GM21360 (cell line): ENCODE results near the gene CD68.
A peak's percentile ranks its signal among the peaks of the same experiment; 100 is the strongest.
"Not testable (repeated sequence)": the region's sequence is repeated elsewhere in the genome, so short reads cannot be mapped to it uniquely, and the experiment has no call there.

Experiments
- ATAC-seq: cut with Tn5 transposase; IDR thresholded peaks from one replicate; pipeline ENCODE4 v1.9.1; 2021; ENCODE audit warnings: mild to moderate bottlenecking, moderate library complexity; ENCODE audit not compliant: unreplicated experiment

The CD68 gene

DNA sequence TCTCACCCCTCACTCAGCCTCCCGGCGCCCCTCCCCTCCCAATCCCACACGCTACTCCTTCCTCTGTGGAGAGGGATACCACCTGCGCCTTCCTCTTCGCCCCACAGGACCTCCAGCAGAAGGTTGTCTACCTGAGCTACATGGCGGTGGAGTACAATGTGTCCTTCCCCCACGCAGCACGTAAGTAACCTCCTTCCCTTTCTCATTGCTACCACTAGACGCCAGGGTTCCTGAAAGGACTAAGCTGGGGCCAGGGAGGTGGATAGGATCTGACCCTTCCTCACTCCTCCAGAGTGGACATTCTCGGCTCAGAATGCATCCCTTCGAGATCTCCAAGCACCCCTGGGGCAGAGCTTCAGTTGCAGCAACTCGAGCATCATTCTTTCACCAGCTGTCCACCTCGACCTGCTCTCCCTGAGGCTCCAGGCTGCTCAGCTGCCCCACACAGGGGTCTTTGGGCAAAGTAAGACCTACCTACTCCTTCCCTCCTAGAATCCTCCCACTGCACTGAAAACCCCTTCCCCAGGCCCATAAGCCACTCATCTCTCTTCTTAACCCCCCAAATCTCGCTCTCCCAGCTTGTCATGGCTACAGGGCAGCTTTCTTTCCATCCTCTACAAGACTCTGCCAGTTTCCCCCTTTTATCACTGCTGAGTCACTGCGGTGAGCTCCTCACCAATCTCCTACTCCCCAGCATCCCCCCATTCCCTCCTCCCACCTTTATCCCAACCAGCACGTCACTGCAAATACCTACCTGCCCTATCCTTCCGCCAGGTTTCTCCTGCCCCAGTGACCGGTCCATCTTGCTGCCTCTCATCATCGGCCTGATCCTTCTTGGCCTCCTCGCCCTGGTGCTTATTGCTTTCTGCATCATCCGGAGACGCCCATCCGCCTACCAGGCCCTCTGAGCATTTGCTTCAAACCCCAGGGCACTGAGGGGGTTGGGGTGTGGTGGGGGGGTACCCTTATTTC, 1.5 kb downstream of the CD68 start:
- ATAC-seq, result no peak

DNA sequence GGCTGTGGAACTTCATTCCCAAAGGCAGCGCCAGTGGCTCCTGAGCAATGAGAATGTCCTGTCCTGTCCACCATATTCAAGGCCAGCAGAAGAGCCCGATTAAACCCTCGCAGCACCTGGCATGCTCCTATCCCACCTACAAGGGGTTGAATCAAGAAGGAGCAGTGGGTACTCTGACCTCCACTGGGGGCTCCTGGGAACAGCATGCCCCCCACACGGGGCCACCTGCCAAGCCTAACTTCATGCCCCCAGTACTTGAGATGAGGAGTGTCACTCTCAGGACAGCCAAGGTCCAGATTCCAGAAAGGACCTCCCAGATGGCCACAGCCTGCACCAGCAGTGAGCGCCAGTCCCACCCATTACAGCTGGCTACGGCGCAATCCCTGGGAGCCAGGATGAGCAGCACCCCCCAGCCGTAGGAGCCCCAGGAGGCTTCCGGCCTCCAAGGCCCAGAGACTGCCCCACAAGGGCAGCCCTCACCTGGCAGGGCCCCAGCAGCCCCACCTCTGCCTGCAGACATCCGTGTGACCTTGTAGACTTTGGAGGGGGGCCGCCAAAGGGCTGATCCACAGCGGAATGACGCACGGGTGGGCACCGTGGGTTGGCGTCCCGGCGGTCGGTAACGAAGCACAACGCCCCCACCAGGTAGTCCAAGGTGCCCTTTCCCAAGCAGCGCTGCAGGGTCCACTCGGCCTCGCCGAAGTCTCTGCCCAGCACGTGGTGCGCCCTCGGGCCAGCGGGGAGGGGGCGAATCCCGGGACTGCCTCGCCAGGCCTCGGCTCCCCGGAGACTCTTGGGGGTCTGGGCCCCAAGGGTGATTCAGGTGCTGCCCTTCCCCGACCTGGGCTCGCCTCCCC, 3.2 kb downstream of the CD68 start:
- ATAC-seq, result no peak

DNA sequence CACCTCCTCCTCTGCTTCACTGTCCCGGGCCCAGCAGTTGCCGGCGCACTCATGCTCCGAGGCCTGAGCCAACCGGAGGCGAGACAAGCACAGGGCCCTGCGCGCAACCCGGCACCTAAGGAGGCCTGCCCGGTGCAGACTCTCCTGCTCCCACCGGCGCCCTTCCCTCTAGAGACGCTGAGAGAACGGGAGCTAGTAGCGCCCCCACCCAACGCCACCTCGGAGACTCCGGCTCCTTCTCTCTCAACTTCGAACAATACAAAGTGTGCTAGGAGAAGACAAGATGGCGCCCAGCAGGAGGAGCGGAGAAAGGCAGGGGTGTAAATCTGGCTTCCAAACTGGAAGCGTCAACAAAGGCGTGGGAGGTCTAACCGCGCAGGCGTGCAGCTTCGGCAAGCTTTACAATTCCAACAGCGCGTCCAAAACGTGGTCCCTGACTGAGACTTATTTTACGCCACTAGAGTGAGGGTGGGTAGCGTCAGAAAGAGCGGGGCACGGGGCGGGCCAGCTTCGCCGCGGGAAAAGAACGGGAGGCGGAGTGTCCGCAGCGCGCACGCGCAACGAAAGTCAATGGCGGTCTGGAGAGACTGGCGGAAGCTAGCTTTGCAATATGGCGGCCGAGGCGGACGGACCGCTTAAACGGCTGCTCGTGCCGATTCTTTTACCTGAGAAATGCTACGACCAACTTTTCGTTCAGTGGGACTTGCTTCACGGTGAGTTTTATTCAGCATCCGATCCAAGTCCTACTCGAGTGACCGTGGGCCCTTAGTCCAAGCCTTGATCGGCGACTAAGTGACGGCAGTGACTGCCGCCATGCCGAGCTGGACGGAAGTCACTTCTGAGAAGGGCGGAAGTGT, 4.0 kb downstream of the CD68 start, which contains the start of gene MPDU1:
Gene MPDU1, plus strand, starts transcription at position 600 of the 857 bp plus-strand sequence. Its CDS starts 11 bp downstream, at position 611.
- peak; percentile 56 for ATAC-seq

DNA sequence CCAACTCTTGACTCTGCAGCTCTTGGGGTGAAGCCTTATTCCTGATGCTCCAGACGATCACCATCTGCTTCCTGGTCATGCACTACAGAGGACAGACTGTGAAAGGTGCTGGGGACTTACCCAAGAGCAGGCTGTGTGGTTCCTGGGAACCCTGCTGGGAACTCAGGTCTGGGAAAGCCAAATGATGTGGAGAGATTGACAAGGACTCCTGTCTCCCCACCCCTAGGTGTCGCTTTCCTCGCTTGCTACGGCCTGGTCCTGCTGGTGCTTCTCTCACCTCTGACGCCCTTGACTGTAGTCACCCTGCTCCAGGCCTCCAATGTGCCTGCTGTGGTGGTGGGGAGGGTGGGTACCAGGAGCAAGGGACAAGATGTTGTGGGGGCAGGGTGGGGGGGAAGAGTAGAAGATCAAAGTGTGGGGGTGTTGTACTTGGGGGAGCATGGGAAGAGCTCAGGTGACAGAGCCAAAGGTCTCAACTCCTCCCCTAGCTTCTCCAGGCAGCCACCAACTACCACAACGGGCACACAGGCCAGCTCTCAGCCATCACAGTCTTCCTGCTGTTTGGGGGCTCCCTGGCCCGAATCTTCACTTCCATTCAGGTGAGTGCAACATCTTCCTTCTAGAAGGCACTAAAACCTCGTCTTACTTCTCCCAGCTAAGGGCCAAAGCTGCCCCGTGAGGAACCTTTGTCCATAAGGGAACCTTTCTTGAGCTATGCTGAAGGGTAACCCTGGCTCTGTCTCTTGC, 7.4 kb downstream of the CD68 start:
- no peak for ATAC-seq

DNA sequence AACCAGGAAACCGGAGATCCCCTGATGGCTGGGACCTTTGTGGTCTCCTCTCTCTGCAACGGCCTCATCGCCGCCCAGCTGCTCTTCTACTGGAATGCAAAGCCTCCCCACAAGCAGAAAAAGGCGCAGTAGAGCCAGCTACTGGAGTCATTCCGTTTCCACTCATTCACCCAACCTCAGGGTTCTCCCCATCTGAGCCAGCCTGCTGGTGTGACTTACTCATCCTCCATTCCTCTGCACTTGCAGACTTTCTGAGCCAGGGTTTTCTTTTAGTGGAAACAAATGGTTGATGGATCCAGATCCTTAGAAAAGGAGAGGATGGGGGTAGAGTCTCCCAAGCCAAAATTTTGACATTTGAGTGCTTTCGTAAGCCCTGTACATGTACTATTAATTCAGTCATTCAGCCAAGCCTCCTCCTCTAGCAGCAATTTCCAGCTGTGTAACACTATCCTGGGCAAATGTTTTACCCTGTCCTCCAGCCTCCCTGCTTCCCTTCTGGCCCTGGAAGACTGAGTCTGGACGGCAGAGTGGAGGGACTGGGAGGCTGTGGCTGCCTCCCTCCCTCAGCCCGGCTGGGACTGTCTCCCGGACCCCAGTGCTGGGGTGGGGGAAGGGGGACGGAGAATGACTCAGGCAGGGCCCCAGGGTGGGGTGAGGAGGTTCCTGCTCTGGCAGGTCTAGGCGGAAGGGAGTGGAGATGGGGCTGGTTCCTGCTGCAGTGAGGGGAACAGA, 8.1 kb downstream of the CD68 start:
- ATAC-seq, result no peak

DNA sequence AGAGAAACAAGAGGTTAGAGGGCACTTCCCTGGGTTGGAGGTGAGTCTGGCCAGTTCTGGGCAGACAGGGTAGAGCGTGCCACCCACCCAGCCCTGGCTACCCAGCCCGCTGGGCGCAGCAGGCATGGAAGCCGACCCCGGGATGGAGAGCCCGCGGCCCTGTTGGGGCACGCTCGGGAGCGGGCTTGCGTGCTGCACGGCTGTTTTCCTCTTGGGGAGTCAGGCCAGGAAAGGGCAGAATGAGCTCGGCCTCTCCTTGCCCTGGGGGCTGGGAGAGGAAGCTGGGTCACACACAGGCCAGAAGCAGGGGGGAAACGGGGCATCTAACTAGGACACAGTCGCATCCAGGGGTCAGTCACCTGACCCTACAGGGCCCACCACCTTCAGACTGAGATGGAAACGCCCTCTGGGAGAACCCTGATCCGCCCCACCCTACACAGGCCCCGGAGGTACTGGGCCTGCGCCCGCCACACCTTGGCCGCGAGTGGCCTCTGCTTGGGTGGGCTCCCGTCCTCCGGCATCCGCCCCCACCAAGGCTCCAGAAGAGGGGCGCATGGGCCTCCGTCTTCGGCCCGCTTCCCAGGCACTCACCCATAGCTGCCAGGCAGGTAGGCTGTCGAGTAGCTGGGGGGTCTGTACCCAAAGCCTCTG, 9.2 kb downstream of the CD68 start:
- no peak for ATAC-seq

DNA sequence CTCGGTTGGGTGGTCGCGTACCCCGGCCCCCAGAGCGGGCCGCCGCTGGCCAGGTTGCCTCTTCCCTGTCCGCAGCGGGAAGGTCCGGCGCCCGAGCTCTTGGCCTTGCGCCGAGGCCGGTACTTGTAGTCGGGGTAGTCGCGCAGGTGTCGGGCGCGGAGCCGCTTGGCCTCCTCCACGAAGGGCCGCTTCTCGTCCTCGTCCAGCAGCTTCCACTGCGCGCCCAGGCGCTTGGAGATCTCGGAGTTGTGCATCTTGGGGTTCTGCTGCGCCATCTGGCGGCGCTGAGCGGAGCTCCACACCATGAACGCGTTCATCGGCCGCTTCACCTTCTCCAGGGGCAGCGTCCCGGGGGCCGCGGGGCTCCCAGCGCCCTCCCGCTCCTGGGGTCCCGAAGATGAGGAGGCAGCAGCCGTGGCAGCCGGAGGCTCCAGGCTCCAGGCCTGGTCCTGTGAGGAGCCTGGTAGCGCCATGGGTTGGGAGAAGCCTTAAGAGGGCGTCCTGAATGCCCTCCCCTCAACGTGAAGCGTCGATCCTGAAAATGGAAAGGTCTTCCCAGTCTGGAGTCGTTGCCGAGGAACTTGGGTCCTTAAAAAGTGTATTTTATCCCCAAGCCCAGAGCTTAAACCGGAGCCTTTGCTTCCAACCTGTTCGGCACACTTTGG, 9.9 kb downstream of the CD68 start:
- no peak for ATAC-seq

DNA sequence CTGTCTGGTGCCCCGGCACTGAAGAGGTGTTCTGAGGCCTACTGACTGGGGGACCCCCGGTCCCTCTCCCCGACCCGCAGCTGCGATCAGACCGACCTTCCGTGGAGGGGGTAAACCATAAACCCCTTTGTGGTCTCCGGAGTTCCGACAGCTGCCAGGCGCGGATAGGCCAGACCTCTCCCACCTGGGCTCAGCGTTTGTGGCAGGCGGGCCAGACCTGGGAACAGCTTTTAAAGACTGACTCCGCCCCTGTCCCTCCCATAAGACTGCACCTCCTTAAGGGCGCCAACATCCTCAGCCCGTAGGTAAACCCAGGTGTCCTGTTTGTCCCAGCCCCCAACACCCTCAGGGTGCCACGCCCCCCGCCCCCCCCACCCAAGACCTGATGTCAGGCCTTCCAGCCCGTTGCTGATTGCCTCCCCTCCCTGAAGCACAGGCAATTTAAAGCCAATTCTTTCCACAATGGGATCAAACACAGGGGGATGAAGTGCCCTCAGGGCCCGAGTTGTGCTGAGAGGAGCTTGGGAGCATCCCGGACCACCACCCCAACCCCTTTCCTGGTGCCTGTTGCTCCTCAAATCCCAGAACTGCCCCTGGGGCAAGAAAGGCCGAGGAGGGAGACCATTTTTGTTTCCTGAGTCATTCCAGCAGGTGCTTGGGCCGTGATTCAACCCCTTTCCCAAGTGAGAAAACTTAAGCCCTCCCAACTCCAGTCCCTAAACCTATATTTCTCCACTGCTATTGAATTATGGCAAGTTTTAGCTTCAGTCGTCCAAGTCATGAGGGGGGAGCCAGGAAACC, 10.7 kb downstream of the CD68 start, which contains the start of gene SOX15:
Gene SOX15, minus strand, starts transcription at position 204 of the 801 bp plus-strand sequence. CDS start 418 bp downstream, outside the sequence.
- ATAC-seq, result no peak

DNA sequence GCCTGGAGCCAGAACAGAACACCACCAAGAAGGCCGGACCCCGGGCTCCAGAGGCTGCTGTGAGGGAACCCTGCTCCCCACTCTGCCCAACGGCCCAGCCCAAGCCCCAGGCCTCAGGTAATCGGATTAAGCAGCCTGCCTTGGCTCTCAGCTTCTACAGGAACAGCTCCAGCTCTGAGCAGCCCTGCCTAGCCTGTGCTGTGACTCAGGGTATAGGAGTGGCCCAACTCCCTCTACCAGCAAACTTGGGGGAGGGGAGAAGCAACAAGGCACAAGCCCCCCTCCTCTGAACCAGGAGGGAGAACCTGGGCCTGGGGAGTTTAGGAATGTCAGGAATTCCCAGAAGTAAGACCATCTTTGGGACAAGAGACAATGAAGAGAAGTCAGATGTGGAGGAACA, 11.3 kb downstream of the CD68 start:
- ATAC-seq, result no peak

DNA sequence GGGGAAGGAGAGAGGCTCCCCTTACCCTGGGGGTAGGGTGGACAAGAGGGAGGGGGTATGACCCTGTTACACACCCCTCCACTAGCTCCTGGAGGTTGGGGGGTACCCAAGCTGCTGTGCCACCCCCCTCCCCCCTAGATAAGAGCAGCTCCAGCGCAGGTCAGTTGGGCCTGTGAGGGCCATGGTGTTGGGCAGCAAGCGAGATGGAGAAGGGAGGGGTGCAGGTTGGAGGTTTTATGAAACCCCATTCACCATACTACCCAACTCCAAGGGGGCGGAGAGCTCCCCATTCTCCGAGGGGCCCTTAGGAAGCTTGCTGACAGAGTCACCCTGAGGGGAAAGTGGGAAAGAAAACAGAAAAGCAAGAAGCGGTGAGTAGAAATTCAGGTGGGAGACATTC, 12.2 kb downstream of the CD68 start:
- ATAC-seq, result no peak

DNA sequence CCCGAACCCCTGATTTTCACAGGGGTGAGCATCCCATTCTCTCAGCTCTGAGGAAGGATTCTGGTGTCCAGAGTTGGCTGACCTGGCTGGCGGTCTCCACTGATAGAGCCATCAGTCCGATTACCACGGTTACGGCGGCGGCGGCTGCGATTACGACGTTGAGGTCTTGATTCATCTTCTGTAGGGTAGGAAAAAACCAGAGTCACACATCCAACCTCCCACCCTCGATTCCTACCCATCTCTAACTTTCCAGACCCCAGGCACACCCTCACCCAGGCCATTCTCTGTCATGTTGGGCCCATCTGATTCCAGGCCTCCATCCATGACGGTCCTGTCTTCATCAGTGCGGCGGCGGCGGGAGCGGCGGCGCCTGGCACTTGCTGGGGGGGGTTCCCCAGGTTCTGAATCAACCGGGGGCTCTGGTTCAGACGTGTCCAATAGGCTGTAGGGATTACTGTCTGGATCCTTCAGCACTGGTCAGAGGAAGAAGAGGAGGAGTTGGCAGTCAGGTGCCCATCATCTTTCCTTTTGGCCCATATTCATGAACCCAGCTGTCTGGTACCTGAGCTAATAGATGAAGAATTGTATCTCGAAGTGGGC, 13.1 kb downstream of the CD68 start:
- no peak for ATAC-seq

DNA sequence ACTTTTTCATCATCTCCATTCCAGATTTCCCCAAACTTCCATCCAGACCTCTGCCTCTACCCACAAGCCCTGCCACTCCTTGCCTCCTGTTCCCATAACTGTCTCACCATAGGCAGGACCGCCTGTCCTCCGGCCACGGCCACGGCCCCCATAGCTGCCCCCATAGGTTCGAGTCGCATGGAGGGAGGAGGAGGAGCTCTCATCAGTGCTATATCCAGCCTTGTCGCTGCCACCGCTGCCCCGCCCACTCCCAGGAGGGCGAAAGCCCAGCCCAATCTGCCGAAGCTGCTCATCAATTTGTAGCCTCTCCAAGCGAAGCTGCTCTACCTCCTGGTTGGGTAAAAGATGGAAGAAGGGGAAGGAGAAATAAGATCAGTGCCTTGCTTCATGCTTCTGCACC, 13.9 kb downstream of the CD68 start:
- no peak for ATAC-seq

DNA sequence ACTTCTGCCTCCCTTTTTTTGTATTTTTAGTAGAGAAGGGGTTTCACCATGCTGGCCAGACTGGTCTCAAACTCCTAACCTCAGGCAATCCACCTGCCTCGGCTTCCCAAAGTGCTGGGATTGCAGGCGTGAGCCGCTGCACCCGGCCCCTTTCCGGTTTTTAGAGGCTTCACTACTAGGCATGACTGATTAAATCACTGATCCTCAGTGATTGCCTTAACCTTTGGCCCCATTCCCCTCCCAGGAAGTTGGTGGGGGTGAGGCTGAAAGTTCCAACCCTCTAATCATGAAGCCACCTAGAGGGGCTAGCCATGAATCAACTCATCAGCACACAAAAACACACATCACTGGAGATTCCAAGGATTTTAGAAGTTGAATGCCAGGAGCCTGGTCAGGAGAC, 18.1 kb downstream of the CD68 start:
- not testable (repeated sequence) for ATAC-seq

DNA sequence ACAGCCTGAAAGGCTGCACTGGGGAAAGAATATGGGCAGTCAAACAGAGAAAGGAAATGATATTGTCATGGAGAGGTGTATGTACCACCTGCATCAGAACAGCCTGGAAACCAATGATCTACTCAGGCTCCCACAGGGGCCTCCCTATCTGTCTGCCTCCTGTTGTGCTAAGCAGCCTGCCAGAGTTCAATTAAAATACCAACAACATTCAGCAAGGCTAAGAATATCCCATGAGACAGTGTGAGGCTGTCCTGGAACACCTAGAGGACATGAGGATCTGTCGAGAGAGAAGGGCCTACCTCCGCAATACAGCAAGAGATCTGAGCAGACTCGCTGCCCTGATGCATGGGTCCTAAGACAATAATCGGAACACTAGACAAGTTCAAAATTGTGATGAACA, 26.8 kb downstream of the CD68 start:
- ATAC-seq, result no peak

DNA sequence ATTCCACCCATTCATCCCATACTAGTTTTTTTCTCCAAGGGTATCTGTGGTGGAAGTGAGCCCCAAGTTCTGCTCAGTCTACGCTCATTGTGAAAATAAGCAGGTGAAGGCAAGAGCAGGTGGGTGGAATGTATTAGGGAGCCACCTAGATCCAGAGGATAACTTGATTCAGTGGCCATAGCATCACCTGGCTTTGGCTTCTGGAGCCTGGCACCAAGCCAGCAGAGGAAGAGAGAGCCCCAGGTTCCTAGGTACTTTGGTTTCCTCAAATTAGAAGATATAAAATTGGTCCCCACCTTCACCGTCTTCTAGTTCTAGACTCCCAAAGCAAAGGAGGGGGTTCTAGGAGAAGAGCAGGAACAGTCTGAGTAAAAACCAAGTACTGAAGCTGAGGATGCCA, 31.2 kb downstream of the CD68 start:
- ATAC-seq, result no peak

DNA sequence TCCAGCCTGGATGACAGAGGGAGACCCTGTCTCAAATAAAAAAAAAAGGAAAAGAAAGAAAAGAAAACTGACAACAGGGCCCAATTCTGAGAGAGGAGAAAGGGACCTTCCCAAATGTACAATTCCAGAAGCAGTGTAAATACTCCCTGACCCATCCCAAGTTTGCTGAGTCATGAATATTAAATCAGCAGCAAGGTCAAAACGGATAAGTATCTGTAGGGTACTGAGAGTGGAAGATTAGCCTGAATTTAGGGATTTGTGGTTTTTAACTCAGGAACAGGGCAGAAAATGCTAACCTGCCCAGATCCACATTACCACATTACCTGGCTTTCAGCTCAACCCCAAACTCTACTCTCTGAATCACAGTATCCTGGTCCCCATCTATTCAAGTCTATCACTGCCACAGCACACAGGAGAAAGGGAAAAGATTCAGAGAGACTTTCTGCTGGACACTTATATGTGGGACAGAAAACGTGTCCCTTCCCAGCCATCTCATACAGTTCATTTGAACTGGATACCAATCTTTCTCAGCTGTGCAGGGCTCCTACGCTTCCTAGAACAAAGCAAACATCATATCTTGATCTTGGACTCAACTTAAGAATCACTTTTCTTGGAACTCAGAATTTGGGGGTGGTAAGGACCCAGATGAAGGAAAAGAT, 32.3 kb downstream of the CD68 start:
- ATAC-seq, result no peak

DNA sequence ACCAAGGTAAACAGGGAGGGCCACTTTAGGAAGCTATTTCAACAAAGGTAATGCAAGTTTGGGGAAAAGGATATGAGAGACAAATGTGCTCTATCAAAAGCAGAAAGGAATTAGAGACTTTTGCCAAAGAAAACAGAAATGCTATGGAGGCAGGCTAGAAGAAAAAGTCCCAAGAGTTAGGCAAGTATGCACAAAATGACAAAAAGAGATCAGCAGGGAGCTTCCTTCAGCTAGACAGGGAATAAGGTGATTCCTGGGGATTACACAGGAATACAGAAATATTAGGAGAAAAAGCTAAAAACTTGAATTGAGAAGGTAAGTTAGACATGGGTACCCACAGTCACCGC, 32.8 kb downstream of the CD68 start:
- ATAC-seq, result no peak
